ENCODE measurements around the gene BMAL1. TPM values are rescaled to one million over a fixed set of nuclear protein-coding genes. Genes with fewer than 3 reads are reported as not detected.

Gene BMAL1
- total RNA-seq, 2 donors from 2014 or later, result 41.6 to 44.7 TPM

DNA sequence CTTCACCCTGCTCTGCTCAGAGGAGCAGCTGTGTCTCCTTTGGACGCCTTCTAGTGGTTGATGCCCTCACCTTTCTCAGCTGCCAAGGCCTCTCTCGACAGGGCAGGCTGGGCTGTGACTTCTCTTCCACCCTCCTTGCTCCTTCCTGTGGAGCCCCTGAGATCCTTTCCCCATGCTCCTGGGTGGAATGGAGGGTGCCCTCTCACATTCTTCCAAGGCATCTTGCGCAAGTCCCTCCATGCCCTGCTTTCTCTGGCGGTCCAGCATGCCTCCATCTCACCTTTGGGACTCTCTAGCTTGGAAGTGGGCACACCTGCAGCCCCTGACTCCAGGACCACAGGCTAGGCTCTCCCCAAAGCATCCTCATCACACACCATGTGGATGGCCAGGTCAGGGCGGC is 68.9 kb downstream of the BMAL1 start:
- peaks cover 37% of the 10 kb centered on the region for H3K4me1 Mint-ChIP-seq
- no peaks in the 10 kb centered on the region for H3K27me3 Mint-ChIP-seq

GRCh38 chr11:13347901-13348300 is 70.3 kb downstream of the BMAL1 start:
- Mint-ChIP-seq H3K4me1 (peaks cover 43% of the 10 kb centered on the region), H3K36me3 (ENCODE audit: low read depth) (peaks cover 60% of the 10 kb centered on the region), H3K27ac (peak overlapping the region; percentile 87), H3K27me3 (no peaks in the 10 kb centered on the region), H3K4me3 (peak overlapping the region; percentile 37), H3K9me3 (no peaks in the 10 kb centered on the region)
- no peak for ATAC-seq (replicated peaks)

More for the DNA sequence above, 68.9 kb downstream of the BMAL1 start:
- Mint-ChIP-seq H3K36me3 (ENCODE audit: low read depth) (peaks cover 53% of the 10 kb centered on the region), H3K9me3 (no peaks in the 10 kb centered on the region), H3K27ac (peak overlapping the region; percentile 83), H3K4me3 (no peak overlapping the region)
- no peak for ATAC-seq (replicated peaks)

GRCh38 chr11:13348305-13348704 is 70.7 kb downstream of the BMAL1 start:
- peak overlapping the region; percentile 37 for H3K4me3 Mint-ChIP-seq
- peaks cover 63% of the 10 kb centered on the region for H3K36me3 Mint-ChIP-seq (ENCODE audit: low read depth)
- peak overlapping the region; percentile 87 for H3K27ac Mint-ChIP-seq
- no peaks in the 10 kb centered on the region for H3K27me3 Mint-ChIP-seq
- peaks cover 43% of the 10 kb centered on the region for H3K4me1 Mint-ChIP-seq
- peak; percentile 14 for ATAC-seq (replicated peaks)
- H3K9me3 Mint-ChIP-seq, result no peaks in the 10 kb centered on the region

- H3K4me1 Mint-ChIP-seq, result peaks cover 40% of the 10 kb centered on the region
- H3K27me3 Mint-ChIP-seq, result no peaks in the 10 kb centered on the region
- H3K4me3 Mint-ChIP-seq, result no peak overlapping the region
- H3K9me3 Mint-ChIP-seq, result no peaks in the 10 kb centered on the region
- ATAC-seq (replicated peaks), result no peak
- peak overlapping the region; percentile 87 for H3K27ac Mint-ChIP-seq
- peaks cover 62% of the 10 kb centered on the region for H3K36me3 Mint-ChIP-seq (ENCODE audit: low read depth)
These were observed 71.5 kb downstream of the BMAL1 start for GRCh38 chr11:13349046-13349445.

- peak overlapping the region; percentile 76 for H3K27ac Mint-ChIP-seq
- H3K27me3 Mint-ChIP-seq, result no peaks in the 10 kb centered on the region
- H3K36me3 Mint-ChIP-seq (ENCODE audit: low read depth), result peaks cover 64% of the 10 kb centered on the region
- no peak overlapping the region for H3K4me3 Mint-ChIP-seq
- H3K9me3 Mint-ChIP-seq, result no peaks in the 10 kb centered on the region
- H3K4me1 Mint-ChIP-seq, result peaks cover 36% of the 10 kb centered on the region
- no peak for ATAC-seq (replicated peaks)
These were observed 72.0 kb downstream of the BMAL1 start for GRCh38 chr11:13349581-13349980.

- ATAC-seq (replicated peaks), result no peak
- H3K27ac Mint-ChIP-seq, result no peak overlapping the region
- H3K36me3 Mint-ChIP-seq (ENCODE audit: low read depth), result peaks cover 91% of the 10 kb centered on the region
- no peak overlapping the region for H3K4me3 Mint-ChIP-seq
- H3K4me1 Mint-ChIP-seq, result peaks cover 22% of the 10 kb centered on the region
- no peaks in the 10 kb centered on the region for H3K27me3 Mint-ChIP-seq
- no peaks in the 10 kb centered on the region for H3K9me3 Mint-ChIP-seq
These were observed 75.1 kb downstream of the BMAL1 start for GRCh38 chr11:13352711-13353110.

DNA sequence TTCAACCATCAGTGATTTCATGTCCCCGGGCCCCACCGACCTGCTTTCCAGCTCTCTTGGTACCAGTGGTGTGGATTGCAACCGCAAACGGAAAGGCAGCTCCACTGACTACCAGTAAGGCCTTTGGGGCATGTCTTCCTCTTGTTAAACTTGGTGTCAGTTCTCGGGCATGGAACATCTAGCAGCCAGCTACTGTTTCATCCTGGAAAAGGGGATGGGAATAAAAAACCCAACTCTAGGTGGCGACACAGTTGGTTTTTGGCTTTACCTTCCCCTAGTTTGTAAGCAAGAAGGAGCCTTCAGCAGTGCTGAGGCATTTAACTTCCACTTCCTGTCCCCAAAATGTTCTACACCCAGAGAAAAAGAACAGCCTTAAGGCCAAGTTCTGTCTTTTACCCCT is 76.7 kb downstream of the BMAL1 start:
- no peak for ATAC-seq (replicated peaks)
- H3K4me1 Mint-ChIP-seq, result peaks cover 12% of the 10 kb centered on the region
- no peaks in the 10 kb centered on the region for H3K27me3 Mint-ChIP-seq
- no peak overlapping the region for H3K4me3 Mint-ChIP-seq
- H3K9me3 Mint-ChIP-seq, result no peaks in the 10 kb centered on the region
- peaks cover 80% of the 10 kb centered on the region for H3K36me3 Mint-ChIP-seq (ENCODE audit: low read depth)
- no peak overlapping the region for H3K27ac Mint-ChIP-seq

GRCh38 chr11:13355191-13355590 is 77.6 kb downstream of the BMAL1 start:
- Mint-ChIP-seq H3K4me3 (no peak overlapping the region), H3K4me1 (peaks cover 12% of the 10 kb centered on the region), H3K27ac (no peak overlapping the region), H3K27me3 (no peaks in the 10 kb centered on the region), H3K36me3 (ENCODE audit: low read depth) (peaks cover 71% of the 10 kb centered on the region), H3K9me3 (no peaks in the 10 kb centered on the region)
- no peak for ATAC-seq (replicated peaks)

GRCh38 chr11:13357232-13357631 is 79.6 kb downstream of the BMAL1 start:
- Mint-ChIP-seq H3K4me1 (no peaks in the 10 kb centered on the region), H3K4me3 (no peak overlapping the region), H3K27me3 (no peaks in the 10 kb centered on the region), H3K9me3 (no peaks in the 10 kb centered on the region), H3K36me3 (ENCODE audit: low read depth) (peaks cover 51% of the 10 kb centered on the region), H3K27ac (no peak overlapping the region)
- ATAC-seq (replicated peaks), result no peak

- Mint-ChIP-seq H3K27ac (peak overlapping the region; percentile 48), H3K4me3 (no peak overlapping the region), H3K27me3 (no peaks in the 10 kb centered on the region), H3K4me1 (no peaks in the 10 kb centered on the region), H3K9me3 (no peaks in the 10 kb centered on the region), H3K36me3 (ENCODE audit: low read depth) (peaks cover 40% of the 10 kb centered on the region)
- ATAC-seq (replicated peaks), result no peak
These were observed 81.1 kb downstream of the BMAL1 start for GRCh38 chr11:13358596-13359270.

- Mint-ChIP-seq H3K27ac (no peak overlapping the region), H3K36me3 (ENCODE audit: low read depth) (peaks cover 1% of the 10 kb centered on the region), H3K4me3 (no peak overlapping the region), H3K4me1 (no peaks in the 10 kb centered on the region), H3K9me3 (no peaks in the 10 kb centered on the region), H3K27me3 (no peaks in the 10 kb centered on the region)
- ATAC-seq (replicated peaks), result no peak
These were observed 85.1 kb downstream of the BMAL1 start for GRCh38 chr11:13362596-13363109.

DNA sequence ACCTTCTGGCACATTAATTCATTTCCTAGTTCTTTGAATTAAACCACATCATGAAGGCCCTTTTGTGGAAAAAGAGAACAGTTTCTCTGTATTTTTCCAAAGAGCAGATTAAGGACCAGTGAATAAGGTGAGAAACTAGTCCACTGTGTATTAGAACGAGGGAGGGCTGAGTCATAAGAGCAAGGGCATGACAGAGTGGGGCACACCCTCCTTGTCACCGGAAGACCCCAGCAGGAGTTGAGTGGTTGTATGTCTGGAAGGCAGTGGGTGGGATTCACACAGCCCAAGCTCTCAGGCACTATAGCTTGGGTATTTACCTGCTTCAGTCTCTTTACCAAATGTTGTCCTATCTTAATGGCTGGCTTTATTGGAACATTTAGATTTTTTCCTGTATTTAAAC is 86.8 kb downstream of the BMAL1 start:
- Mint-ChIP-seq H3K9me3 (no peaks in the 10 kb centered on the region), H3K36me3 (ENCODE audit: low read depth) (no peaks in the 10 kb centered on the region)

GRCh38 chr11:13366266-13367026 is 88.9 kb downstream of the BMAL1 start:
- ATAC-seq (replicated peaks), result no peak
- H3K36me3 Mint-ChIP-seq (ENCODE audit: low read depth), result no peaks in the 10 kb centered on the region
- no peaks in the 10 kb centered on the region for H3K27me3 Mint-ChIP-seq
- peaks cover 5% of the 10 kb centered on the region for H3K4me1 Mint-ChIP-seq
- H3K9me3 Mint-ChIP-seq, result no peaks in the 10 kb centered on the region
- H3K27ac Mint-ChIP-seq, result no peak overlapping the region
- no peak overlapping the region for H3K4me3 Mint-ChIP-seq

More for the DNA sequence above, 86.8 kb downstream of the BMAL1 start:
- Mint-ChIP-seq H3K27me3 (no peaks in the 10 kb centered on the region), H3K27ac (peak overlapping the region; percentile 45), H3K4me3 (no peak overlapping the region), H3K4me1 (peaks cover 5% of the 10 kb centered on the region)
- no peak for ATAC-seq (replicated peaks)

DNA sequence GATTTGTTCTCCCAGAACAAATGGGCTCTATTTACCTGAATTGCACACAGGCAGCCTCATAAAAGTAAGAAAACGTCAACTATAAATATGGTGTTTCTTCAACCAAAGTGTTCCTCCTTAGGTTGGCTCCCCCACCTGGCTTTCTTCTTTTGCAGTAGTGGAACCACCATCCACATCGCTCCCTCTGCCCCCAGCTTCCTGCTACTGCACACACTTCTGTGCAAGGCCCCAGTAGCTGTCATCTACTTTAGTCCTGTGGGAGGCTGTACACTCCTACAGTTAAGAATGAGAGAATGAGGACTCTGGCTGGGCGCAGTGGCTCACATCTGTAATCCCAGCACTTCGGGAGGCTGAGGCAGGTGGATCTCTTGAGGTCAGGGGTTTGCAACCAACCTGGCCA is 89.5 kb downstream of the BMAL1 start:
- H3K4me3 Mint-ChIP-seq, result no peak overlapping the region
- peaks cover 5% of the 10 kb centered on the region for H3K4me1 Mint-ChIP-seq
- H3K27me3 Mint-ChIP-seq, result no peaks in the 10 kb centered on the region
- no peaks in the 10 kb centered on the region for H3K36me3 Mint-ChIP-seq (ENCODE audit: low read depth)
- no peak for ATAC-seq (replicated peaks)
- H3K9me3 Mint-ChIP-seq, result no peaks in the 10 kb centered on the region
- no peak overlapping the region for H3K27ac Mint-ChIP-seq

- no peaks in the 10 kb centered on the region for H3K36me3 Mint-ChIP-seq (ENCODE audit: low read depth)
- ATAC-seq (replicated peaks), result no peak
- peak overlapping the region; percentile 61 for H3K27ac Mint-ChIP-seq
- no peaks in the 10 kb centered on the region for H3K27me3 Mint-ChIP-seq
- no peaks in the 10 kb centered on the region for H3K9me3 Mint-ChIP-seq
- H3K4me1 Mint-ChIP-seq, result peaks cover 5% of the 10 kb centered on the region
- no peak overlapping the region for H3K4me3 Mint-ChIP-seq
These were observed 90.5 kb downstream of the BMAL1 start for GRCh38 chr11:13368041-13368446.

Measured in activated T-helper 17 cell treated with anti-CD3 and anti-CD28 coated beads, Interleukin-2, amount 50 U/mL, for 72 hours (primary cell).